ENCODE data around the gene SAMD4B.
"Not testable (repeated sequence)": the region's sequence is repeated elsewhere in the genome, so short reads cannot be mapped to it uniquely, and the experiment has no call there.

The SAMD4B gene

GRCh38 chr19:39362682-39363657, 20.7 kb downstream of the SAMD4B start:
- Mint-ChIP-seq H3K9me3 (no peaks in the 10 kb centered on the region), H3K36me3 (ENCODE audit: low read depth) (peaks cover 22% of the 10 kb centered on the region), H3K27ac (peak overlapping the region; percentile 8), H3K27me3 (no peaks in the 10 kb centered on the region), H3K4me1 (peaks cover 7% of the 10 kb centered on the region), H3K4me3 (no peak overlapping the region)
- DNase-seq: no peak
- ATAC-seq: no peak

- H3K4me1 Mint-ChIP-seq: peaks cover 7% of the 10 kb centered on the region
- peak overlapping the region; percentile 8 for H3K27ac Mint-ChIP-seq
- no peaks in the 10 kb centered on the region for H3K27me3 Mint-ChIP-seq
- peaks cover 25% of the 10 kb centered on the region for H3K36me3 Mint-ChIP-seq (ENCODE audit: low read depth)
- H3K9me3 Mint-ChIP-seq: no peaks in the 10 kb centered on the region
- no peak overlapping the region for H3K4me3 Mint-ChIP-seq
- DNase-seq (no peak), ATAC-seq (no peak)
These were observed 21.8 kb downstream of the SAMD4B start for GRCh38 chr19:39363901-39364457.

DNA sequence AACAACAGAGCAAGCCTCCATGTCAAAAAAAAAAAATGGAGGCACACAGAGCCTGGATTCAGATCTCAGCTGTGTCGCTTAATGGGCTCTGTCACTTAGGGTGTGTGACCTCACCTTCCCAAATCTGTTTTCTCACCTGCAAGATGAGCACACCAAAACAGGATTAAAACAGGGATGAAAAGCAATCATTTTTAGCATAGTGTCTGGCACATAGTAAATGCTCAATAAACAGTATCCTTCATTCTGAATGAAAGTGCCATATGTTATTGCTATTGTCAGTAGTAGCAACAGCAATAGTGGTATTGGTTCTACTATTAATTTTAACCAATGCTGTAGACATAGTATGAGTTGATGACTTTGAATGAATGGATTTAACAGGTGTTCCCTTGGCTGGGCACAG, 23.3 kb downstream of the SAMD4B start:
- Mint-ChIP-seq H3K9me3 (no peaks in the 10 kb centered on the region), H3K4me1 (peaks cover 7% of the 10 kb centered on the region), H3K4me3 (no peak overlapping the region), H3K36me3 (ENCODE audit: low read depth) (peaks cover 16% of the 10 kb centered on the region), H3K27me3 (no peaks in the 10 kb centered on the region), H3K27ac (no peak overlapping the region)
- ATAC-seq (no peak), DNase-seq (no peak)

GRCh38 chr19:39369200-39369599, 27.0 kb downstream of the SAMD4B start:
- no peak overlapping the region for H3K27ac Mint-ChIP-seq
- no peak for DNase-seq
- H3K9me3 Mint-ChIP-seq: no peaks in the 10 kb centered on the region
- no peak for ATAC-seq
- H3K27me3 Mint-ChIP-seq: no peaks in the 10 kb centered on the region
- peaks cover 24% of the 10 kb centered on the region for H3K36me3 Mint-ChIP-seq (ENCODE audit: low read depth)
- H3K4me3 Mint-ChIP-seq: no peak overlapping the region
- no peaks in the 10 kb centered on the region for H3K4me1 Mint-ChIP-seq

- Mint-ChIP-seq H3K27me3 (no peaks in the 10 kb centered on the region), H3K4me1 (no peaks in the 10 kb centered on the region), H3K27ac (no peak overlapping the region), H3K9me3 (no peaks in the 10 kb centered on the region), H3K4me3 (no peak overlapping the region), H3K36me3 (ENCODE audit: low read depth) (peaks cover 23% of the 10 kb centered on the region)
- ATAC-seq (no peak), DNase-seq (no peak)
These were observed 28.5 kb downstream of the SAMD4B start for GRCh38 chr19:39370735-39371134.

DNA sequence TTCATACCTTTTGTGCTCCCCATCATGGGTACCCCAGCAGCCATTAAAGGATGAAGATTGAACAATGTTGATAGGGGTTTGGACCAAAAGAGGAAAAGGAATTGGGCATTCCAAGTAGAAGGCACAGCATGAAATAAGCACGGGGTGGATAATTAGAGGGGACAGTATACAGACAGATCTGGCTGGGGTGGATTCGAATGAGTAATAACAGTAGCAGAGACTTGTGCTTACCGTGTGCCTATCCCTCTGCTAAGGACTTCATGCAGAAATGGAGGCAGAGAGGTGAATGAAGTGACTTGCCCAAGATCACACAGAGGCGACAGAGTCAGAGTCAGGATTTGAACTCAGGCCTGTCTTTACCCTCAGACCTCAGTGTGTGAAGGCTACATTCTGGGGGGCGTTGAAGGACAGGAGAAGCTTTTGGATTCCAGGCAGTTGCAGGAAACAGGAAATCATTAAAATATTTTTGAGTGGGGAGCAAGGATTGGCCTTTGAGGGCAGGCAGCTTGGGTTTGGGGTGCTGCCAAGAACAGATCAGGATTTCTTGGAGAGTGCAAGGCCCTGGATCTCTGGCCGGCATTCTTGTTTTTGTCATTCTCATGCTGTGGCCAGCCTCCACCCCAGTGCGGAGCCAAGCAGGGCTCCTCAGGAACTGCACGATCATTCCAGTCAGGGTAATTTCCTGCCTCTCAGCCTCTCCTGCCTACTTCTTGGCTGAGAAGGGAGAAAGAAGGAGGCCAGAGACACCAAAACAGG, 30.0 kb downstream of the SAMD4B start:
- DNase-seq: no peak

GRCh38 chr19:39372941-39373340, 30.7 kb downstream of the SAMD4B start:
- DNase-seq (no peak), ATAC-seq (no peak)
- Mint-ChIP-seq H3K4me3 (no peak overlapping the region), H3K4me1 (no peaks in the 10 kb centered on the region), H3K27ac (no peak overlapping the region), H3K27me3 (no peaks in the 10 kb centered on the region), H3K9me3 (no peaks in the 10 kb centered on the region), H3K36me3 (ENCODE audit: low read depth) (peaks cover 29% of the 10 kb centered on the region)

More for the DNA sequence above, 30.0 kb downstream of the SAMD4B start:
- no peaks in the 10 kb centered on the region for H3K4me1 Mint-ChIP-seq
- ATAC-seq: no peak
- peaks cover 26% of the 10 kb centered on the region for H3K36me3 Mint-ChIP-seq (ENCODE audit: low read depth)
- H3K27ac Mint-ChIP-seq: no peak overlapping the region
- H3K27me3 Mint-ChIP-seq: no peaks in the 10 kb centered on the region
- H3K9me3 Mint-ChIP-seq: no peaks in the 10 kb centered on the region
- H3K4me3 Mint-ChIP-seq: no peak overlapping the region

- peaks cover 27% of the 10 kb centered on the region for H3K36me3 Mint-ChIP-seq (ENCODE audit: low read depth)
- H3K27ac Mint-ChIP-seq: no peak overlapping the region
These were observed 33.7 kb downstream of the SAMD4B start for GRCh38 chr19:39375929-39376328.

GRCh38 chr19:39377373-39378362, 35.4 kb downstream of the SAMD4B start:
- H3K4me1 Mint-ChIP-seq: no peaks in the 10 kb centered on the region
- no peak overlapping the region for H3K4me3 Mint-ChIP-seq
- H3K27ac Mint-ChIP-seq: no peak overlapping the region
- ATAC-seq (no peak), DNase-seq (no peak)
- no peaks in the 10 kb centered on the region for H3K27me3 Mint-ChIP-seq
- H3K9me3 Mint-ChIP-seq: no peaks in the 10 kb centered on the region
- H3K36me3 Mint-ChIP-seq (ENCODE audit: low read depth): peaks cover 27% of the 10 kb centered on the region

More at GRCh38 chr19:39375929-39376328, 33.7 kb downstream of the SAMD4B start:
- Mint-ChIP-seq H3K4me1 (no peaks in the 10 kb centered on the region), H3K27me3 (no peaks in the 10 kb centered on the region), H3K9me3 (no peaks in the 10 kb centered on the region), H3K4me3 (no peak overlapping the region)
- no peak for ATAC-seq
- no peak for DNase-seq

GRCh38 chr19:39379366-39379765, 37.1 kb downstream of the SAMD4B start:
- H3K4me1 Mint-ChIP-seq, H3K4me3 Mint-ChIP-seq, ATAC-seq, H3K27ac Mint-ChIP-seq, DNase-seq, H3K9me3 Mint-ChIP-seq, H3K27me3 Mint-ChIP-seq: not testable (repeated sequence)
- H3K36me3 Mint-ChIP-seq (ENCODE audit: low read depth): peaks cover 24% of the 10 kb centered on the region

DNA sequence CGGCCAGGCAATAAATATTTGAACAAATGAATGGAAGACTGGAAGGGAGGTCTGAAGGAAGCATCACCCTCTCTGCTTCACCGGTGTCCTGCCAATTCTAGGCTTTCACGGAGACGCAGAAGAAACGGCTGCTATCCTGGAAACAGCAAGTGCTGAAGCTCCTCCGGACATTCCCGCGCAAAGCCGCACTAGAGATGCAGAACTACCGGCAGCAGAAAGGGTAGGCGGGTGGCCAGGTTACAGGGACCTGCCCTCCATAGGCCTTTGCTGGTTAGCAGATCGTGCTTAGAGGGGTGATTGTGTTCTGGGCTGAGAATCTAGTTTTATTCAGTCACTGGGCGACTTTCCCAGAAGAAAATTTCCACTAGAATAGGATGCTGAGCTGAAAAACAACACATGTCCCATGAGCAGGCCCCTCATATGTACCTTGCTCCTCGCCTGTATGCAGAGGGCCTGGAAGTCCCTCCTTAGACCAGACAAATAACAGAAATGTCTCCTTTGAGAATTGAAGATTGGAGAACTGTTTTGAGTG, 37.7 kb downstream of the SAMD4B start:
- Mint-ChIP-seq H3K9me3 (no peaks in the 10 kb centered on the region), H3K4me1 (no peaks in the 10 kb centered on the region), H3K4me3 (no peak overlapping the region), H3K36me3 (ENCODE audit: low read depth) (peaks cover 24% of the 10 kb centered on the region), H3K27ac (no peak overlapping the region), H3K27me3 (no peaks in the 10 kb centered on the region)
- ATAC-seq (no peak), DNase-seq (no peak)

GRCh38 chr19:39380521-39381502, 38.6 kb downstream of the SAMD4B start:
- Mint-ChIP-seq H3K36me3 (ENCODE audit: low read depth) (peaks cover 25% of the 10 kb centered on the region), H3K27me3 (no peaks in the 10 kb centered on the region), H3K9me3 (no peaks in the 10 kb centered on the region), H3K4me3 (no peak overlapping the region), H3K27ac (peak overlapping the region; percentile 13), H3K4me1 (no peaks in the 10 kb centered on the region)
- DNase-seq (no peak), ATAC-seq (no peak)
